IMR-90 (cell line): ENCODE data around the gene PLA2G4B. TPM values are rescaled to one million over a fixed set of nuclear protein-coding genes. Genes with fewer than 3 reads are reported as not detected.

Experiments
- ATAC-seq: fragments of 200-7000 bp; cut with Tn5 transposase; 2 replicates; pipeline ENCODE4 v1.9.1; 2020; ENCODE audit warnings: low read depth, mild to moderate bottlenecking, moderate library complexity
- BruUV-seq: library from RNA; stranded (reverse); fragments of 400-500 nt; replicated peaks from 2 replicates; lab custom pipeline; 2021; lab: Mats Ljungman, UMichigan
- CTCF ChIA-PET: fragments of 300-600 bp; formaldehyde crosslinking; extraction: SDS; loops from one replicate; lab custom pipeline; 2021; ENCODE audit warnings: antibody characterized with exemption; lab: Yijun Ruan, JAX
- POLR2A ChIA-PET: fragments of 300-600 bp; sonication (Branson Sonifier 250); formaldehyde crosslinking; loops from one replicate; lab custom pipeline; 2022; ENCODE audit warnings: antibody characterized with exemption; ENCODE audit not compliant: unreplicated experiment; lab: Charles Lee
- DNase-seq: peaks from one replicate; pipeline ENCODE4 v3.0.0; 2013
- H2AFZ ChIP-seq: replicated peaks from 2 replicates; pipeline ENCODE3; 2013; ENCODE audit warnings: low read length, mild to moderate bottlenecking; ENCODE audit not compliant: poor library complexity
- H2AK5ac ChIP-seq: 2 replicates; pipeline ENCODE4 v1.6.1; 2013; ENCODE audit warnings: low read depth, low read length, inconsistent platforms
- H2AK9ac ChIP-seq: replicated peaks from 2 replicates; pipeline ENCODE3; 2013; ENCODE audit warnings: mild to moderate bottlenecking, low read depth, low read length, moderate library complexity; ENCODE audit not compliant: poor library complexity
- H2BK120ac ChIP-seq: 2 replicates; pipeline ENCODE4 v1.6.1; 2013; ENCODE audit warnings: low read depth, low read length, inconsistent platforms
- H2BK15ac ChIP-seq: 3 replicates; pipeline ENCODE4 v1.6.1; 2013; ENCODE audit warnings: low read depth, low read length, inconsistent platforms
- H2BK20ac ChIP-seq: 2 replicates; pipeline ENCODE4 v1.6.1; 2013; ENCODE audit warnings: low read depth, mild to moderate bottlenecking, inconsistent platforms, low read length, moderate library complexity
- H2BK5ac ChIP-seq: 2 replicates; pipeline ENCODE4 v1.6.1; 2013; ENCODE audit warnings: mild to moderate bottlenecking, low read depth, low read length, inconsistent platforms; ENCODE audit not compliant: poor library complexity, severe bottlenecking
- H3K14ac ChIP-seq: replicated peaks from 2 replicates; pipeline ENCODE4 v1.6.1; 2013; ENCODE audit warnings: low read depth, low read length, inconsistent platforms
- H3K18ac ChIP-seq: 2 replicates; pipeline ENCODE4 v1.6.1; 2013; ENCODE audit warnings: low read depth, low read length, control low read depth
- H3K23ac ChIP-seq: 2 replicates; pipeline ENCODE4 v1.6.1; 2013; ENCODE audit warnings: low read depth, low read length, inconsistent platforms
- H3K27ac ChIP-seq: 2 replicates; pipeline ENCODE4 v1.5.1; 2013; ENCODE audit warnings: mild to moderate bottlenecking, control low read depth, low read length; ENCODE audit not compliant: insufficient read depth
- H3K27me3 ChIP-seq: 2 replicates; pipeline ENCODE4 v1.6.1; 2013; ENCODE audit warnings: low read length; ENCODE audit not compliant: control insufficient read depth, insufficient read depth
- H3K36me3 ChIP-seq: 2 replicates; pipeline ENCODE4 v1.6.1; 2013; ENCODE audit warnings: low read length, mixed read lengths; ENCODE audit not compliant: control insufficient read depth, insufficient read depth
- H3K4ac ChIP-seq: 2 replicates; pipeline ENCODE4 v1.6.1; 2013; ENCODE audit warnings: low read depth, low read length, inconsistent platforms
- H3K4me1 ChIP-seq: 2 replicates; pipeline ENCODE4 v1.6.1; 2013; ENCODE audit warnings: low read length, mixed read lengths; ENCODE audit not compliant: control insufficient read depth, insufficient read depth
- H3K4me2 ChIP-seq: 2 replicates; pipeline ENCODE4 v1.6.1; 2013; ENCODE audit warnings: low read depth, mild to moderate bottlenecking, control low read depth, low read length, moderate library complexity
- H3K4me3 ChIP-seq: 2 replicates; pipeline ENCODE4 v1.5.1; 2013; ENCODE audit warnings: low read depth, mild to moderate bottlenecking, control low read depth, low read length, moderate library complexity; ENCODE audit not compliant: insufficient read depth
- H3K56ac ChIP-seq: 2 replicates; pipeline ENCODE4 v1.6.1; 2013; ENCODE audit warnings: low read length, inconsistent platforms; ENCODE audit not compliant: insufficient read depth; ENCODE audit errors: extremely low read depth
- H3K79me1 ChIP-seq, 2 experiments: 2 replicates each; pipeline ENCODE4 v1.6.1; 2013; ENCODE audit warnings: low read length in 2 of 2, inconsistent platforms in 1 of 2, low read depth in 1 of 2
- H3K9ac ChIP-seq: 2 replicates; pipeline ENCODE4 v1.6.1; 2013; ENCODE audit warnings: low read depth, low read length, control low read depth
- H3K9me1 ChIP-seq: 2 replicates; pipeline ENCODE4 v1.6.1; 2013; ENCODE audit warnings: low read length, inconsistent platforms; ENCODE audit not compliant: insufficient read depth
- H3K9me3 ChIP-seq: 2 replicates; pipeline ENCODE4 v1.6.1; 2013; ENCODE audit warnings: low read length; ENCODE audit not compliant: control insufficient read depth, insufficient read depth
- H4K20me1 ChIP-seq: 2 replicates; pipeline ENCODE4 v1.6.1; 2013; ENCODE audit warnings: low read length, inconsistent platforms; ENCODE audit not compliant: insufficient read depth
- H4K5ac ChIP-seq: 2 replicates; pipeline ENCODE4 v1.6.1; 2013; ENCODE audit warnings: mild to moderate bottlenecking, low read depth, low read length, control low read depth
- H4K8ac ChIP-seq, 2 experiments: 2 replicates each; pipeline ENCODE4 v1.6.1; 2013; ENCODE audit warnings: low read depth in 2 of 2, low read length in 2 of 2, control low read depth in 1 of 2, inconsistent platforms in 1 of 2
- H4K91ac ChIP-seq: 2 replicates; pipeline ENCODE4 v1.6.1; 2013; ENCODE audit warnings: low read depth, low read length, inconsistent platforms; ENCODE audit not compliant: insufficient read depth
- USF2 ChIP-seq: fragments of 150-350 bp; IDR thresholded peaks from 2 replicates; pipeline ENCODE4 v1.6.1; 2017; ENCODE audit warnings: mild to moderate bottlenecking, antibody characterized with exemption, low read length, low read depth
- WGBS, 2 experiments: methylation state at CpG; one replicate each; pipeline versions ENCODE4 v1.1.5 to v1.1.7; 2013; ENCODE audit warnings: missing lambda C conversion rate in 2 of 2; ENCODE audit not compliant: insufficient read length in 1 of 2; ENCODE audit errors: extremely low coverage in 2 of 2; 5-methylcytosine and 5-hydroxymethylcytosine counted together
- dilution Hi-C: fragments of 300-500 bp; cut with HindIII; formaldehyde crosslinking; loops from one replicate; pipeline ENCODE4 v1.14.3; 2018; ENCODE audit warnings: low sequenced_read_pairs; ENCODE audit not compliant: unreplicated experiment
- in situ Hi-C: fragments of 300-500 bp; cut with MboI; formaldehyde crosslinking; loops from 3 replicates; pipeline ENCODE4 v1.14.3; 2019; ENCODE audit warnings: low sequenced_read_pairs, inconsistent platforms, mixed read lengths
- intact Hi-C: fragments of 100-400 bp; cut with micrococcal nuclease; formaldehyde crosslinking; loops from 2 replicates; pipeline ENCODE4 v1.10.0; 2022
- polyA plus RNA-seq, 3 experiments: library from polyadenylated mRNA; depleted of rRNA; stranded (reverse); fragments of >200 nt; gene quantifications; 2 replicates each; pipeline ENCODE4 v1.2.3, GENCODE V29; 2012; ENCODE audit warnings: low replicate concordance in 1 of 3
- total RNA-seq: library from RNA; depleted of rRNA; stranded (reverse); fragments of >200 nt; gene quantifications from 2 replicates; pipeline ENCODE4 v1.2.3, GENCODE V29; 2012

Gene PLA2G4B
- total and polyA plus RNA-seq, 2 of the 4 experiments (the other 2 are of a cell fraction): 0.18 to 3.1 TPM

- BruUV-seq: no TSS peak
- H3K18ac ChIP-seq: no peak overlapping the region
- intact Hi-C loops: loop anchor here (5.0 to 10.0 kb wide), 2 partner anchors 117 to 350 kb away; no protein-coding TSS in a partner anchor
- H3K9me1 ChIP-seq: no peaks in the 10 kb centered on the region
- no peak overlapping the region for H4K5ac ChIP-seq
- H3K79me1 ChIP-seq: peaks cover 0 to 26% of the 10 kb centered on the region in 2 experiments; a peak in 2 of 4 replicates
- DNase-seq (no peak), ATAC-seq (no peak)
- H3K4ac ChIP-seq: no peak overlapping the region
- H3K27ac ChIP-seq: no peak overlapping the region
- H2AK5ac ChIP-seq: no peak overlapping the region
- peaks cover 10% of the 10 kb centered on the region; the same call in 1 of the 2 replicates for H4K20me1 ChIP-seq
- no peaks in the 10 kb centered on the region for H3K9me3 ChIP-seq
- ChIA-PET POLR2A (no interaction called here), CTCF (interaction anchor here (1.1 kb wide), 1 partner anchor 40 kb away, joined by 3 read pairs; the partner anchor contains the start of gene MAPKBP1)
- no peak overlapping the region for H3K4me3 ChIP-seq
- no CpG with 5 or more reads among the region's 5 CpGs for WGBS, 2 experiments
- no peak overlapping the region for H2AK9ac ChIP-seq
- H3K27me3 ChIP-seq: no peaks in the 10 kb centered on the region
- H2BK15ac ChIP-seq: no peak overlapping the region
- no peak overlapping the region for H3K14ac ChIP-seq
- no peak overlapping the region for H4K91ac ChIP-seq
- dilution Hi-C loops: no loop called here
- H4K8ac ChIP-seq: no peak overlapping the region
- H3K4me1 ChIP-seq: no peaks in the 10 kb centered on the region
- H3K23ac ChIP-seq: no peak overlapping the region
- H2AFZ ChIP-seq: no peak overlapping the region
- no peak overlapping the region for H2BK20ac ChIP-seq
- H3K4me2 ChIP-seq: no peak overlapping the region
- no peak overlapping the region for H3K9ac ChIP-seq
- no peak for TF ChIP-seq USF2
- in situ Hi-C loops: loop anchor here (5.0 kb wide), 1 partner anchor 42 kb away; the partner anchor contains the start of gene MAPKBP1
- no peak overlapping the region for H2BK120ac ChIP-seq
- no peak overlapping the region for H3K56ac ChIP-seq
- no peak overlapping the region for H2BK5ac ChIP-seq
- peaks cover 47% of the 10 kb centered on the region for H3K36me3 ChIP-seq
Measured at GRCh38 chr15:41814534-41814933, 24.1 kb upstream of the PLA2G4B start.
